K562 treated with DMSO at 1 percent for 48 hours (cell line): Measurements from ENCODE around the gene TEX38. TPM values are rescaled to one million over a fixed set of nuclear protein-coding genes. Genes with fewer than 3 reads are reported as not detected.

ENCODE experiments used
- total RNA-seq: library from RNA; unstranded; fragments of 300-600 nt; gene quantifications from 2 replicates; pipeline ENCODE4 v1.2.3, GENCODE V29; 2022; ENCODE audit warnings: low replicate concordance; ENCODE audit errors: extremely low read depth

TEX38 gene
- not detected in 2 replicates for total RNA-seq

DNA sequence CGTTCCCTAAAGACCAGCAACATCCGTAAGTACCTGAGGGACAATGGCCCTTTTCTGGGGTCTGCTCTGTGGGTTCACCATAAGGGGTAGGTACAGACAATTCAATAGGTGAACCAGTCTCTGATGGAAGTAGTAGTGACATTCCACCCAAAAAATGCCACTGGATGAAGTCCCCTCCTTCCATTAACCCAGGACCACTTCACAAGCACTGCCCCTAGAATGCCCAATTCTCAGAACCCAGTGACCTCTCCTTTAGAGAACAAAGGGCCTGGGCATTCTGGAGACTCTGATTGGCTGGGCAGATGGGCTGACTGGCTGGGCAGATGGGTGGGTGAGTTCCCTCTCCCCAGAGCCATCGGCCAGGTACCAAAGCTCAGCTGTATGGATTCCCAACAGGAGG lies at the start of gene TEX38:
TSS of gene TEX38 (plus strand) at position 301 of the 400 bp plus-strand sequence. CDS start at position 382, 81 bp downstream.

DNA sequence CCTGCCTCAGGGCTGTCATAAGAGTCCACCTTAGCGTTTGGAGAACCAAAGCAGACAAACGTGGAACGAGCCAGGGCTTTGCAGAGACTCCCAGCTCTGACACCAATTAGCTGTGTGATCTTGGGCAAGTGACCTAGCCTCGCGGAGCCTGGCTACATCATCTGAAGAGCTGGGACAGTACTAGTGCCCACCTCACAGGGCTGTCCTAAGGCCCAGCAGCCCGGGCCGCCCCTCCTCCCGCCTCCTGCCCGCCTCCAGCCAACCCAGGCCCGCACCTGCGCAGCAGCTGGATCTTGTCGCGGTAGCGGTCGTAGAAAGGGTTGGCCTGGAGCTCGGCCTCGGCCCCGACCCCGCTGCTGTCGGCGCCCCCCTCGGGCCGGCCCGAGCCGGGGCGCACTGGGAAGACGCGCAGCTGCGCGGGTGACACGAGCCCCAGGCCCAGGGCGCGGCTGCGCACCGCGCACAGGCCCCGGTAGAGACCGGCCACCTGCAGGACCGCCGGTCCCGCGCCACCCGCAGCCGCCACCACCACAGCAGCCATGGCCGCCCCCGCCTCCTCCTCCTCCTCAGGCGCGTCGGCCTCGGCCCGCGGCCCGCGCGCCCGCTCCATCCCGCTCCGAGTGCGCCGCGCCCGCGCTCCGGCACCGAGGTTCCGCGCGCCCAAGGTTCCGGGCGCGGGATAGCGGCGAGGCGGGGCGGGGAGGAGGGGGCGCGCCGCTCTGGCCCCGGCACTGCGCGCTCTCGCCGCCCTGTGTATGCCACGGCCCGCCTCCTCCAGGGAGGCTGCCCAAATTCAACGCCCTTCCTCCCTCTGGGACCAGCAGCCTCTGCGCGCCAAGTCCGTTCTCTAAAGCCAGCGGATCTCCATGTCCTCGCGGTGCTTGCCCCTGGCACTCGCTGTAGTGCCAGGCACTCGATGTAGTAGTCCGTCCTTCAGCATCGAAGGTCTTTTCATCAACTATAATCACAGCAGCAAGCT lies 3.6 kb upstream of the TEX38 start, which contains the start of gene ATPAF1:
TSS of gene ATPAF1 (minus strand) at position 583 of the 979 bp plus-strand sequence. CDS start at position 541, 42 bp downstream.

DNA sequence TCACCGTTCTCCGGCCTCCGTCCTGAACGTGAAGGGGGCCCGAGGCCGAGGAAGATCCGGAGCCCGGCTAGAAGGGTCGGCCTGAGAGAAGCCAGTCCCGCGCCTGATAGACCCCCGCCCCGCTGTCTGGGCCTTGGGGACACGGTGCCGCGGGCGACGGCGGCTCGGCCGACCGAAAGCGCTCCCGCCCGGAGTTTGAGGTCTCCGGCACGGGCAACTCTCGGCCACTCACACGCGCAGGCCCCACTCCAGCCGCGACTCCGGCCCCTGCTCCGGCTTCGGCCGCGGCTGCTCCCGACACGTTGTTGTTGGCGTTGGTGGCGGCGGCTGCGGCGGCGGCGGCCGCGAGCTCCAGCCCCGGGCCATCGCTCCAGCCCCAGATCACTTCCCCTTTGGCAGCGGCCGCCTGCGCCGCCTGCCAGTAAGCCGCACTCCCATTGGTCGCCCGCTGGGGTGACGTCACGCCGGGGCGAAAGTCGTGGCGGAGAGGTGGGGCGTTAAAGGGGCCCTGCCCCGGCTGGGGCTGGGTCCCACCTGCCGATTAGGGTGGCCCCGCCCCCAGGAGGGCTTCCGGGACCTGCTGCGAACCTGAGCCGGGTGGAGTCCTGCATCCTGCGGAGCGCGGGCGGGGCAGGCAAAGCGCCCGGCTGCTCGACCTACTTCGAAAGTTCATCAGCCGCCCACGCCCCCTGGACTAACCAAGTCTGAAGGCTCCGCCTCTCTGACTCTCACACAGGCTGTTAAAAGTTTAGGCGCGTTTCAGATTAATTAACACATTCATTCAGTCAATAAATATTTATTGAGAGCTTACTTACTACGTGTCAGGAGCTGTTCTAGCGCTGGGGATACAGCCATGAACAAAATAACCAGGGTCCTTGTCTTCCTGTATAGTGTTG lies 47.3 kb downstream of the TEX38 start, which contains the start of gene EFCAB14:
TSS of gene EFCAB14 (minus strand) at position 388 of the 896 bp plus-strand sequence. CDS start 1,027 bp downstream, outside the sequence.

Other genes starting within 250 kb of the TEX38 start
- not detected in 2 replicates for gene DMBX1, start 182.0 kb upstream of the TEX38 start, total RNA-seq
- not detected in 2 replicates for gene KNCN, start 120.2 kb upstream of the TEX38 start, total RNA-seq
- gene MKNK1, start 67.6 kb upstream of the TEX38 start, total RNA-seq: not detected in 2 replicates
- not detected in 2 replicates for gene MOB3C, start 55.0 kb upstream of the TEX38 start, total RNA-seq
- not detected in 2 replicates for gene ATPAF1, start 3.5 kb upstream of the TEX38 start, total RNA-seq
- gene EFCAB14, start 47.3 kb downstream of the TEX38 start, total RNA-seq: not detected in 2 replicates
- gene CYP4B1, start 127.2 kb downstream of the TEX38 start, total RNA-seq: not detected in 2 replicates